Hepatocyte (in vitro differentiated cells): ENCODE results near the gene ADAM12.

Source experiments
- CTCF ChIP-seq: fragments of 200-600 bp; sonication (generic); IDR thresholded peaks from 2 replicates; pipeline ENCODE4 v1.5.1; 2016; ENCODE audit warnings: antibody characterized with exemption, mild to moderate bottlenecking; ENCODE audit not compliant: poor library complexity
- EZH2 ChIP-seq: fragments of 200-600 bp; sonication (generic); IDR thresholded peaks from 2 replicates; pipeline ENCODE4 v1.6.1; 2016; ENCODE audit warnings: antibody characterized with exemption, mild to moderate bottlenecking, borderline replicate concordance

GRCh38 chr10:126169899-126170298 lies 218.4 kb downstream of the ADAM12 start:
- TF ChIP-seq CTCF (no peak), EZH2 (no peak)
